TTC549 (cell line): Measurements from ENCODE around the gene NFX1.

ENCODE experiments used
- FAIRE-seq: peaks from 2 replicates; lab custom pipeline; 2012; peaks lifted over from hg19 to GRCh38; lab: Jason Lieb, UNC

Gene NFX1

GRCh38 chr9:33267151-33267767 is 23.1 kb upstream of the NFX1 start:
- FAIRE-seq: no peak

GRCh38 chr9:33270146-33270545 is 20.2 kb upstream of the NFX1 start:
- no peak for FAIRE-seq

GRCh38 chr9:33272061-33272460 is 18.3 kb upstream of the NFX1 start:
- FAIRE-seq: no peak

- FAIRE-seq: no peak
These were observed 16.9 kb upstream of the NFX1 start for GRCh38 chr9:33273266-33273971.

- FAIRE-seq: no peak
These were observed 16.4 kb upstream of the NFX1 start for GRCh38 chr9:33273972-33274328.

- FAIRE-seq: no peak
These were observed 12.8 kb upstream of the NFX1 start for GRCh38 chr9:33277484-33277883.

GRCh38 chr9:33285502-33285901 is 4.8 kb upstream of the NFX1 start:
- FAIRE-seq: no peak

- FAIRE-seq: peak; percentile 84
These were observed 3.2 kb upstream of the NFX1 start for GRCh38 chr9:33287087-33287490.

- no peak for FAIRE-seq
These were observed 2.1 kb upstream of the NFX1 start for GRCh38 chr9:33288235-33288634.

GRCh38 chr9:33288828-33289483 is 1.4 kb upstream of the NFX1 start:
- no peak for FAIRE-seq

GRCh38 chr9:33289496-33289895 is 820 bp upstream of the NFX1 start:
- no peak for FAIRE-seq

- no peak for FAIRE-seq
These were observed 425 bp upstream of the NFX1 start for GRCh38 chr9:33289936-33290246.

GRCh38 chr9:33291031-33291397 is 698 bp downstream of the NFX1 start:
- FAIRE-seq: no peak

- no peak for FAIRE-seq
These were observed 1.6 kb downstream of the NFX1 start for GRCh38 chr9:33291901-33292300.

- FAIRE-seq: no peak
These were observed 3.5 kb downstream of the NFX1 start for GRCh38 chr9:33293782-33294181.

- FAIRE-seq: no peak
These were observed 4.5 kb downstream of the NFX1 start for GRCh38 chr9:33294670-33295432.

GRCh38 chr9:33295571-33295970 is 5.3 kb downstream of the NFX1 start:
- FAIRE-seq: no peak

GRCh38 chr9:33297432-33297831 is 7.1 kb downstream of the NFX1 start:
- FAIRE-seq: no peak

- FAIRE-seq: no peak
These were observed 10.2 kb downstream of the NFX1 start for GRCh38 chr9:33300546-33300945.

GRCh38 chr9:33304362-33304761 is 14.0 kb downstream of the NFX1 start:
- FAIRE-seq: no peak

GRCh38 chr9:33306037-33306436 is 15.7 kb downstream of the NFX1 start:
- no peak for FAIRE-seq

- FAIRE-seq: no peak
These were observed 16.8 kb downstream of the NFX1 start for GRCh38 chr9:33307067-33307466.

GRCh38 chr9:33309903-33310302 is 19.6 kb downstream of the NFX1 start:
- no peak for FAIRE-seq
